Dedifferentiated amniotic fluid mesenchymal stem cell (primary cell): ENCODE measurements around the gene GMDS.
"Not testable (repeated sequence)": the region's sequence is repeated elsewhere in the genome, so short reads cannot be mapped to it uniquely, and the experiment has no call there.

ENCODE experiments used
- DNase-seq: peaks from one replicate; pipeline ENCODE4 v3.0.0-alpha.2; 2016; ENCODE audit errors: extremely low spot score

GMDS gene

GRCh38 chr6:1858196-1858595, 387.2 kb downstream of the GMDS start:
- no peak for DNase-seq

- DNase-seq: no peak
Observed at GRCh38 chr6:1856381-1856780, 389.0 kb downstream of the GMDS start.

- DNase-seq: no peak
Observed at GRCh38 chr6:1855890-1856289, 389.5 kb downstream of the GMDS start.

- DNase-seq: no peak
Observed at GRCh38 chr6:1854296-1854695, 391.1 kb downstream of the GMDS start.

GRCh38 chr6:1853761-1854160, 391.6 kb downstream of the GMDS start:
- DNase-seq: no peak

- no peak for DNase-seq
Observed at GRCh38 chr6:1851681-1852456, 393.5 kb downstream of the GMDS start.

GRCh38 chr6:1850840-1851157, 394.6 kb downstream of the GMDS start:
- no peak for DNase-seq

- DNase-seq: no peak
Observed at GRCh38 chr6:1850121-1850839, 395.1 kb downstream of the GMDS start.

- no peak for DNase-seq
Observed at GRCh38 chr6:1849691-1850090, 395.7 kb downstream of the GMDS start.

GRCh38 chr6:1848752-1849151, 396.7 kb downstream of the GMDS start:
- DNase-seq: no peak

GRCh38 chr6:1846611-1847010, 398.8 kb downstream of the GMDS start:
- no peak for DNase-seq

- DNase-seq: not testable (repeated sequence)
Observed at GRCh38 chr6:1845543-1845942, 399.9 kb downstream of the GMDS start.

GRCh38 chr6:1842334-1842733, 403.1 kb downstream of the GMDS start:
- DNase-seq: no peak

- DNase-seq: peak; percentile 25
Observed at GRCh38 chr6:1841136-1841535, 404.3 kb downstream of the GMDS start.

- DNase-seq: no peak
Observed at GRCh38 chr6:1840491-1841121, 404.8 kb downstream of the GMDS start.

GRCh38 chr6:1839361-1839760, 406.0 kb downstream of the GMDS start:
- no peak for DNase-seq

GRCh38 chr6:1838604-1839213, 406.7 kb downstream of the GMDS start:
- no peak for DNase-seq

GRCh38 chr6:1837826-1838225, 407.6 kb downstream of the GMDS start:
- DNase-seq: no peak

- DNase-seq: no peak
Observed at GRCh38 chr6:1836690-1837089, 408.7 kb downstream of the GMDS start.

GRCh38 chr6:1834646-1835516, 410.5 kb downstream of the GMDS start:
- no peak for DNase-seq

- DNase-seq: no peak
Observed at GRCh38 chr6:1834207-1834606, 411.2 kb downstream of the GMDS start.
